ENCODE measurements around the gene LRP2BP.
A peak's percentile ranks its signal among the peaks of the same experiment; 100 is the strongest.

The LRP2BP gene

GRCh38 chr4:185358514-185358913, 37.2 kb downstream of the LRP2BP start:
- H3K4me3 ChIP-seq (ENCODE audit: low read length) = no peak overlapping the region

GRCh38 chr4:185357733-185358440, 37.8 kb downstream of the LRP2BP start:
- Histone ChIP-seq H3K9me3 (ENCODE audit: control insufficient read depth, low read length) (no peaks in the 10 kb centered on the region), H3K27me3 (replicated peaks; ENCODE audit: control insufficient read depth, insufficient read depth, low read length) (no peaks in the 10 kb centered on the region), H3K36me3 (ENCODE audit: control insufficient read depth, insufficient read depth, low read length, severe bottlenecking) (peaks cover 22% of the 10 kb centered on the region), H3K4me1 (ENCODE audit: control insufficient read depth, insufficient read depth, low read length) (peaks cover 24% of the 10 kb centered on the region), H3K4me3 (ENCODE audit: low read length) (peak overlapping the region; percentile 55), H3K9ac (ENCODE audit: low read length) (peak overlapping the region; percentile 53)
- no peak for DNase-seq (ENCODE audit: low read depth)

More at GRCh38 chr4:185358514-185358913, 37.2 kb downstream of the LRP2BP start:
- Histone ChIP-seq H3K36me3 (ENCODE audit: control insufficient read depth, insufficient read depth, low read length, severe bottlenecking) (peaks cover 24% of the 10 kb centered on the region), H3K27me3 (replicated peaks; ENCODE audit: control insufficient read depth, insufficient read depth, low read length) (no peaks in the 10 kb centered on the region), H3K9ac (ENCODE audit: low read length) (no peak overlapping the region), H3K4me1 (ENCODE audit: control insufficient read depth, insufficient read depth, low read length) (peaks cover 24% of the 10 kb centered on the region), H3K9me3 (ENCODE audit: control insufficient read depth, low read length) (no peaks in the 10 kb centered on the region)
- DNase-seq (ENCODE audit: low read depth) = peak; percentile 79

GRCh38 chr4:185357211-185357610, 38.5 kb downstream of the LRP2BP start:
- Histone ChIP-seq H3K9me3 (ENCODE audit: control insufficient read depth, low read length) (no peaks in the 10 kb centered on the region), H3K36me3 (ENCODE audit: control insufficient read depth, insufficient read depth, low read length, severe bottlenecking) (peaks cover 26% of the 10 kb centered on the region), H3K27me3 (replicated peaks; ENCODE audit: control insufficient read depth, insufficient read depth, low read length) (no peaks in the 10 kb centered on the region), H3K9ac (ENCODE audit: low read length) (peak overlapping the region; percentile 53), H3K4me1 (ENCODE audit: control insufficient read depth, insufficient read depth, low read length) (peaks cover 24% of the 10 kb centered on the region), H3K4me3 (ENCODE audit: low read length) (peak overlapping the region; percentile 55)
- DNase-seq (ENCODE audit: low read depth) = no peak

- H3K27me3 ChIP-seq (replicated peaks; ENCODE audit: control insufficient read depth, insufficient read depth, low read length) = no peaks in the 10 kb centered on the region
- no peak for DNase-seq (ENCODE audit: low read depth)
- peaks cover 11% of the 10 kb centered on the region for H3K4me1 ChIP-seq (ENCODE audit: control insufficient read depth, insufficient read depth, low read length)
- no peak overlapping the region for H3K4me3 ChIP-seq (ENCODE audit: low read length)
- peaks cover 35% of the 10 kb centered on the region for H3K36me3 ChIP-seq (ENCODE audit: control insufficient read depth, insufficient read depth, low read length, severe bottlenecking)
- no peak overlapping the region for H3K9ac ChIP-seq (ENCODE audit: low read length)
- H3K9me3 ChIP-seq (ENCODE audit: control insufficient read depth, low read length) = no peaks in the 10 kb centered on the region
These were observed 43.0 kb downstream of the LRP2BP start for GRCh38 chr4:185352741-185353140.

GRCh38 chr4:185352202-185352601, 43.5 kb downstream of the LRP2BP start:
- DNase-seq (ENCODE audit: low read depth) = no peak
- Histone ChIP-seq H3K9ac (ENCODE audit: low read length) (no peak overlapping the region), H3K36me3 (ENCODE audit: control insufficient read depth, insufficient read depth, low read length, severe bottlenecking) (peaks cover 35% of the 10 kb centered on the region), H3K4me3 (ENCODE audit: low read length) (no peak overlapping the region), H3K27me3 (replicated peaks; ENCODE audit: control insufficient read depth, insufficient read depth, low read length) (no peaks in the 10 kb centered on the region), H3K9me3 (ENCODE audit: control insufficient read depth, low read length) (no peaks in the 10 kb centered on the region), H3K4me1 (ENCODE audit: control insufficient read depth, insufficient read depth, low read length) (peaks cover 7% of the 10 kb centered on the region)

GRCh38 chr4:185351691-185352090, 44.0 kb downstream of the LRP2BP start:
- Histone ChIP-seq H3K9ac (ENCODE audit: low read length) (no peak overlapping the region), H3K4me1 (ENCODE audit: control insufficient read depth, insufficient read depth, low read length) (peaks cover 1% of the 10 kb centered on the region), H3K9me3 (ENCODE audit: control insufficient read depth, low read length) (no peaks in the 10 kb centered on the region), H3K36me3 (ENCODE audit: control insufficient read depth, insufficient read depth, low read length, severe bottlenecking) (peaks cover 40% of the 10 kb centered on the region), H3K4me3 (ENCODE audit: low read length) (no peak overlapping the region), H3K27me3 (replicated peaks; ENCODE audit: control insufficient read depth, insufficient read depth, low read length) (no peaks in the 10 kb centered on the region)
- DNase-seq (ENCODE audit: low read depth) = no peak

- Histone ChIP-seq H3K27me3 (replicated peaks; ENCODE audit: control insufficient read depth, insufficient read depth, low read length) (no peaks in the 10 kb centered on the region), H3K4me3 (ENCODE audit: low read length) (no peak overlapping the region), H3K36me3 (ENCODE audit: control insufficient read depth, insufficient read depth, low read length, severe bottlenecking) (peaks cover 31% of the 10 kb centered on the region), H3K4me1 (ENCODE audit: control insufficient read depth, insufficient read depth, low read length) (peaks cover 19% of the 10 kb centered on the region), H3K9ac (ENCODE audit: low read length) (no peak overlapping the region), H3K9me3 (ENCODE audit: control insufficient read depth, low read length) (no peaks in the 10 kb centered on the region)
- no peak for DNase-seq (ENCODE audit: low read depth)
These were observed 48.6 kb downstream of the LRP2BP start for GRCh38 chr4:185346975-185347601.

- DNase-seq (ENCODE audit: low read depth) = peak; percentile 30
- peak overlapping the region; percentile 85 for H3K9ac ChIP-seq (ENCODE audit: low read length)
- H3K9me3 ChIP-seq (ENCODE audit: control insufficient read depth, low read length) = no peaks in the 10 kb centered on the region
- peaks cover 19% of the 10 kb centered on the region for H3K4me1 ChIP-seq (ENCODE audit: control insufficient read depth, insufficient read depth, low read length)
- no peaks in the 10 kb centered on the region for H3K27me3 ChIP-seq (replicated peaks; ENCODE audit: control insufficient read depth, insufficient read depth, low read length)
- H3K36me3 ChIP-seq (ENCODE audit: control insufficient read depth, insufficient read depth, low read length, severe bottlenecking) = peaks cover 40% of the 10 kb centered on the region
- H3K4me3 ChIP-seq (ENCODE audit: low read length) = peak overlapping the region; percentile 66
These were observed 50.8 kb downstream of the LRP2BP start for GRCh38 chr4:185344743-185345538.

- DNase-seq (ENCODE audit: low read depth) = no peak
These were observed 51.8 kb downstream of the LRP2BP start for GRCh38 chr4:185343726-185344581.

GRCh38 chr4:185341841-185342240, 53.9 kb downstream of the LRP2BP start:
- Histone ChIP-seq H3K4me1 (ENCODE audit: control insufficient read depth, insufficient read depth, low read length) (peaks cover 19% of the 10 kb centered on the region), H3K9me3 (ENCODE audit: control insufficient read depth, low read length) (peaks cover 6% of the 10 kb centered on the region), H3K36me3 (ENCODE audit: control insufficient read depth, insufficient read depth, low read length, severe bottlenecking) (peaks cover 34% of the 10 kb centered on the region), H3K4me3 (ENCODE audit: low read length) (no peak overlapping the region), H3K9ac (ENCODE audit: low read length) (no peak overlapping the region), H3K27me3 (replicated peaks; ENCODE audit: control insufficient read depth, insufficient read depth, low read length) (no peaks in the 10 kb centered on the region)
- no peak for DNase-seq (ENCODE audit: low read depth)

More at GRCh38 chr4:185343726-185344581, 51.8 kb downstream of the LRP2BP start:
- Histone ChIP-seq H3K27me3 (replicated peaks; ENCODE audit: control insufficient read depth, insufficient read depth, low read length) (no peaks in the 10 kb centered on the region), H3K4me1 (ENCODE audit: control insufficient read depth, insufficient read depth, low read length) (peaks cover 19% of the 10 kb centered on the region), H3K9ac (ENCODE audit: low read length) (peak overlapping the region; percentile 85), H3K4me3 (ENCODE audit: low read length) (peak overlapping the region; percentile 66), H3K9me3 (ENCODE audit: control insufficient read depth, low read length) (peaks cover under 1% of the 10 kb centered on the region), H3K36me3 (ENCODE audit: control insufficient read depth, insufficient read depth, low read length, severe bottlenecking) (peaks cover 44% of the 10 kb centered on the region)

All from adipocyte (in vitro differentiated cells).